GM13976 (cell line): ENCODE data around the gene IPO13.
A peak's percentile ranks its signal among the peaks of the same experiment; 100 is the strongest.

Source experiments
- DNase-seq: peaks from one replicate; pipeline ENCODE4 v3.0.0; 2012; ENCODE audit warnings: low spot score
- CTCF ChIP-seq: IDR thresholded peaks from 2 replicates; pipeline ENCODE4 v1.5.1; 2012; ENCODE audit warnings: borderline replicate concordance, mild to moderate bottlenecking; ENCODE audit not compliant: insufficient read depth; ENCODE audit errors: extremely low read depth, missing control alignments, control extremely low read depth
- in situ Hi-C: fragments of 300-500 bp; cut with MboI; formaldehyde crosslinking; loops from one replicate; pipeline ENCODE4 v1.12.0; 2022; ENCODE audit warnings: low sequenced_read_pairs, mixed read lengths, inconsistent platforms; ENCODE audit not compliant: unreplicated experiment

IPO13 gene

GRCh38 chr1:43930168-43930948 lies 16.4 kb upstream of the IPO13 start:
- peak; percentile 52 for DNase-seq
- peak; percentile 13 for TF ChIP-seq CTCF
- in situ Hi-C loops = loop anchor here (10.0 to 25.0 kb wide), 3 partner anchors 166 to 693 kb away; partner anchors contain the start of gene PTPRF

- DNase-seq = no peak
- TF ChIP-seq CTCF = no peak
- in situ Hi-C loops = loop anchor here (10.0 to 25.0 kb wide), 3 partner anchors 166 to 694 kb away; partner anchors contain the start of gene PTPRF
Observed at GRCh38 chr1:43930949-43931275, 15.8 kb upstream of the IPO13 start.

GRCh38 chr1:43931711-43932660 lies 14.8 kb upstream of the IPO13 start:
- in situ Hi-C loops = loop anchor here (10.0 to 25.0 kb wide), 3 partner anchors 167 to 695 kb away; partner anchors contain the start of gene PTPRF
- no peak for TF ChIP-seq CTCF
- DNase-seq = no peak

GRCh38 chr1:43932786-43933385 lies 13.9 kb upstream of the IPO13 start:
- no peak for TF ChIP-seq CTCF
- in situ Hi-C loops = loop anchor here (10.0 to 25.0 kb wide), 3 partner anchors 168 to 696 kb away; partner anchors contain the start of gene PTPRF
- peak; percentile 44 for DNase-seq

GRCh38 chr1:43933386-43934100 lies 13.2 kb upstream of the IPO13 start, which contains the start of gene ARTN:
TSS of gene ARTN (plus strand) at chr1:43933801. CDS start at chr1:43935657, 1,856 bp downstream.
- in situ Hi-C loops = loop anchor here (10.0 to 25.0 kb wide), 3 partner anchors 169 to 696 kb away; partner anchors contain the start of gene PTPRF
- no peak for TF ChIP-seq CTCF
- DNase-seq = no peak
